GM11168 (cell line): Measurements from ENCODE around the gene CLCN7.
"Not testable (repeated sequence)": the region's sequence is repeated elsewhere in the genome, so short reads cannot be mapped to it uniquely, and the experiment has no call there.

Source experiments
- in situ Hi-C: fragments of 300-500 bp; cut with MboI; formaldehyde crosslinking; loops from one replicate; pipeline ENCODE4 v1.12.0; 2022; ENCODE audit warnings: low sequenced_read_pairs; ENCODE audit not compliant: unreplicated experiment

The CLCN7 gene

DNA sequence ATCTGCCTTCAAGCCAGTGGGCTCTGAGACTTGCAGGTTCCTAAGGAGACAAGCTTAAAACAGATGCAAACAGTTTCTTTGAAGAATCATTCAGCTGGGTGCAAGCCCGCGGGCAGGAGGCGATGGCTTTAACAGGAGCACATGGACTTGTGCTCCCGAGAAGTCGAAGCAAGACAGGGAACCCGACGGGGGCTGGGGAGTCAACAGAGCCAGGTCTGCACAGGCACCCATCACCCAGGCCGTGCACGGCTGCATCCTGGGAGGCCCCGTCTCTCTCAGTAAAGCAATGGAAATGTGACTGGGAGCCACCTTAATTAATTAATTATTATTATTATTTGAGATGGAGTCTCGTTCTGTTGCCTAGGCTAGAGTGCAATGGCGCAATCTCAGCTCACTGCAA, 14.2 kb upstream of the CLCN7 start:
- in situ Hi-C loops, result no loop called here

DNA sequence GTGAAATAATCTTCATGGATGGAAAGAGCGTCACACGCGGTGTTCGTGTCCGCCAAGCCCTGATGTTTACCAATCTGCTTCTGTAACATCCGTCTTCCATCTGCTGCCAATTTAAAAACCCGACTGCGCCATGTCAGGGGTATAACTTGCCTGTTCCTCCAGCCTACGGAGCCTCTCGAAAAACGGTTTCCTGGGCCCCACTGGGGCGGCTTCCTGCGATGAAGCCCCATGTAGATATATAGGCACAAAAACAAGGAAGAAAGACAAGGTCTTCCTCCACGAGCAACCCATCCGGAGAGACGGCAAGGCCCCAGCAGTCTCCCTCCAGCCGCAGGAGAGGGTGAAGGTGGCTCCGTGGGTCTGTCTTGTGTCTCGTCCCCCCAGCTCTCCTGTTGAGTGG, 13.8 kb upstream of the CLCN7 start, which contains the start of gene PTX4:
Gene PTX4 (minus strand): TSS at position 326 of the 400 bp plus-strand sequence. CDS start 35 bp downstream, at position 291.
- in situ Hi-C loops, result no loop called here

DNA sequence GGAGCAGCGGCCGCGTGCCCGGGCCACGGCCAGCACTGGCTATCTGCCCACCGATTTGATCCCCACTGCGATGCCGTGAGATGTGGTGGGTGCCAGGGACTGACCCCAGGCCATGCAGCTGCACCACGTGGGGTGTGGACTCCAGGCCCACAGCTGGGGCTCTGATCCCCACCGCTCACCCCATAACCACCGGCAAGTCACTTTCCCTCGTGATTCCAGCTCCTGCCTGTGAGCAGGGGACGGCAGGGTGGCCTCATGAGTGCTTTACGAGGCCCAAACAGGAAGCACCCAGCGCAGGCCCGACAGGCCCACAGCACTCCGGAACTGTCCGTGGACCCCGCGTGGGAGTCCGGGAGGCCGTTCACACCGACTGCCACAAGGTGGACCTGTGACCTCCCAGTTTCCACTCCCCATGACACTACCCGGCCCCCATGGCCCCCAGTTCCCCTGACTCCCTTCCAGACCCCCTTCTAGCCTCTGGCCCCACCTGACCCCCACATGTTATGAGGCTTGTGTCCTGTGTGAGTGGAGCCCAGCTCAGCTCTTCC, 13.3 kb upstream of the CLCN7 start:
- in situ Hi-C loops, result no loop called here

DNA sequence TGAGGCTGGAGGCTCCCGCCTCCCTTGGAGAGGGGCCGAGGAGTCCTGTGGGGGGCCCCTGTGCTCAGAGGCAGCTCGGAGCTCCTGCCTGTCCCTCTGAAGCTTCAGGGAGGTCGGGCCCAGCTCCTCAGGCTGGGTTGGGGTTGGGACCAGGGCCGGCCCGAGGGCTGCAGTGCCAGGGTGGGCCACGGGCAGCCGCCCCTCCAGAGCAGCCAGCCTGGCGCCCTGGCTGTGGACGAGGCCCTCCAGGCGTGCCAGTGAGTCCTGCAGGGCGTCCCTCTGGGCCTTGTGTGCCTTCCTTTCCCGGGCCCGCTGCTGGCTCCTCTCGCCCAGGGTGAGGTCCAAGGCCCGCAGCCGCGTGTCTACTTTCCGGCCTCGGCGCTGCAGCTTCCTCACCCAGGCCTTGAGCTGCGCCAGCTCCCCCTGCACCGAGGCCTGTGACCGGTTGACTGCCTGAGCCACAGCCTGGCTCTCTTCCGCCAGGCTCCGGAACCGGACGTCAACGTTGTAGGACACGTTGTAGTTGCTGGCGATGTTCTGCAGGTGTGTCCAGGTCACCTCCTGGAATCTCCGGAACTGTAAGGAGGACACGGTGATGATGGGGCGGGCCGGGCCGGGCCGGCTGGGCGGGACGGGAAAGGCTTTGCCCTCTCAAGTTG, 12.7 kb upstream of the CLCN7 start:
- in situ Hi-C loops, result no loop called here

DNA sequence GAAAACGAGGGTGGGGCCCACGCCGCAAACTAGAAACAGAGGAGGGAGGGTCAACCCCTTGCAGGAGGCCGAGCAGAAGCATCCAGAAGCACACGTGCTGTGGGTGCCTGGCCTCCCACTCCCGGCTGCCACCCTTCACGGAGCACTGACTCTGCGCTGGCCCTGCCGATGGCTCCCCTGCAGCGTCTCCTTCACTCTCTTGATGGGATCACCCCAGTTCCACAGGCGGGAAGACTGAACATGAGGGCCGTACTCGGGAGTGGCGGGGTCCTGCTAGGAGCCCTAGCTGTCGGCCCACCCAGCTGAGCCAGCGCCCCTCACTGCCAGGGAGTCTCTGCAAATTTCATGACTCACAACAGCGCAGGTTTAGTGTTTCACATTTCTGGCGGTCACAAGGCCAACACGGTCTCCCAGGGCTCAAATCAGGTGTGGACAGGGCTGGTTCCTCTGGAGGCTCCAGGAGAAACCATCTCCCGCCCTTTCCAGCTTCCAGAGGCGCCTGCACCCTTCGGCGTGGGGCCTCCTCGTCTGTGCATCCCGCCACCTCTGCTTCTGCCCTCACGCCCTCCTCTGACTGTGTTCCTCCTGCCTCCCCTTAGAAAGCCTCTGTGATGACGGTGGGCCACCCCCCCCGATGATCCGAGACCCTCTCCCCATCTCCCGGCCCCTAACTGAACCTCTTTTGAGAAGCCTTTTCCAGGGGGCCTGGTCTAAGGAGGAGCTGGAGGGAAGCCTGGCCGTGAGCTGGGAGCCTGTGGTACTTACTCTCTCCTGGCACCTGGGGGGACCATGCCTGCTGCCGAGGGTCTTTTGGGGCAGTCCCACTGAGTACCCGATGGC, 11.9 kb upstream of the CLCN7 start:
- in situ Hi-C loops, result no loop called here

DNA sequence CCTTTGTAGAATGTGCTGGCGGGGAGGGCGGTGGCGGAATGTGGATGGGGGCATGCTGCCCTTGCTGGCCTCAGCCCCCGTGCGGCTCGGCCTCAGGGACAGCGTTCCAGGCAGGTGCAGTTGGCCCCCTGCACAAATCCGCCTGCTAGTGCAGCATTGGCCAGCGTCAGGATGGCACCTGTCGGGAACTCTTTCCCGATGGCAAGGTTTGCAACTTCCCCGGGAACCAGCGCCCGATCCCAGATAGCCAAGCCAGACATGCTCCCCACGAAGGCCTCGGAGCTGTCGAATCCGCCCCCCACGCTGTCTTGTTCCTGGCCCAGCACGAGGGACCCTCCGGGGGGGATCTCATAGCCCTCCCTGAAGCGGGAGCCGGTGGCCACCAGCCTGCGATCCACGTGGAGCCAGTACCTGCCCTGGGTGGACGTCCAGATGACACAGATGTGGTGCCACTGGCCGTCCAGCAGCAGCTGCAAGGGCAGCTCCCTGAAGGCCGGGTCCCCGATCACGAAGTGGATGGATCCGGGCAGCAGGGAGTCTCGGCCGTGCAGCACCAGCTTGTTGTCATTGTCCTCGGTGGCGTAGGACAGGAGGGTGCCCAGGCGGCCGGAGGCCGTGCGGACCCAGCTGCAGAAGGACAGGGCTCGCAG, 11.1 kb upstream of the CLCN7 start:
- in situ Hi-C loops, result no loop called here

DNA sequence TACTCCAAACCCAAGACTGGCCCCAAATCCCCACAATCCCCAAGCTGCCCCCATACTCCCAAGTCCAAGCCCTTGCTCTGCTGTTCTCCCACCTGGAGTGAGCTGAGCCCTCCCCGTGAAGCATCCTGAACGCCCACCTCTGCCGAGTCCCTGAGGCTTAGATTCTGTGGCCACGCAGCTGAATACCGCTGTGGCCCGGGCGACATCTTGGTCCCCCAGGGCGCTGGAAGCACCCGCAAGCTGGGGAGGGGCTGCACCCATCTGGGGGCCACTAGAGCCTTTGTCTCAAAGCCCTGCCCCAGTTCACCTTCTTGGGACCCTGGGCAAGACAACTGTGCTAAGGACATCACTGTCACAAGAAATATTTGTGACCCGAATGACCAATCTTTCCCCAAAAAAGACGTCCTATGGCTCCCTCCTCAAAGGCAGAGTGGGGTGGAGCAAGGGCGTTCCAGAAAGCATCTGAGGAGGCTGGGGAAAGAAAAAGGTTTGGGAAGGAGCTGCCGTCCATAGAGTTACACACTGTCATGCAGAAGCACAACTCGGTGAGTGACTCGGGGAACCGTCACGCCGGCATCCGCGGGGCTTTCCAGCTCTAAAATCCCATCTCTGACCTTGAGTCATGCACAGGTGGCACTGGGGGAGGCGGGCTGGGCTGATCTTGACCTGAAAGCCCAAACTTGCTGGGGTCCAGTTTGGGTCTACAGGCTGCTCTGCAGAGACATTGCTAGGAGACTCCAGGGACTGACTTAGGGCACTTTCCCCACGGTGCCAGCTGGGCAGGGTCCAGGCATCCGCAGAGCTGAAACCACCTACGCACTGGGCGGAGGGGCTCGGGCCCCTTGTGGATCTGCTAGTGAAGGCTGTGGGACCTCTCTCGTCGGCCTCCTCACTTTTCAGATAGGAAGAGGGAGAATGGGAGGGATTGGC, 7.3 kb upstream of the CLCN7 start:
- in situ Hi-C loops, result no loop called here

DNA sequence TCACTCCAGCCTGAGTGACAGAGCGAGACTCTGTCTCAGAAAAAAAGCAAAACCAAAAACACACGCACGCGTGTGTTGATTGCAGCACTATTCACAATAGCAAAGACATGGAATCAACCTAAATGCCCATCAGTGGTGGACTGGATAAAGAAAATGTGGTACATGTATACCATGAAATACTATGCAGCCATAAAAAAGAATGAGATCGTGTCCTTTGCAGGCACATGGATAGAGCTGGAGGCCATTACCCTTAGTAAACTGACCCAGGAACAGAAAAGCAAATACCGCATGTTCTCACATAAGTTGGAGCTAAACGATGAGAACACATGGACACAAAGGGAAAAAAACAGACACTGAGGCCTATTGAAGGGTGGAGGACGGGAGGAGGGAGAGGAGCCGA, 4.1 kb upstream of the CLCN7 start:
- in situ Hi-C loops, result not testable (repeated sequence)

DNA sequence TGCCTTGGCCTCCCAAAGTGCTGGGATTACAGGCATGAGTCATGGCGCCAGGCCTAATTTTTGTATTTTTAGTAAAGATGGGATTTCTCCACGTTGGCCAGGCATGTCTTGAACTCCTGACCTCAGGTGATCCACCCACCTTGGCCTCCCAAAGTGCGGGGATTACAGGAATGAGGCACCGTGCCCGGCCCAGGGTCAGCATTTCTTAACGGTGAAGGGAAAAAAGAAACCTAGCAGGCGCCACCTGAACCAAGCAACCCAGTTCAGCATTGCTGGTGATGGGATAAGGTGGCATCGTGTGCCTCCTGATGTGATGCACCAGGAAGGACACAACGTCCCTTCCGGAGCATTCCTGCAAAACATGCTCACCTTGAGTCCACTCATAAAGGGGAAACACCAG, 2.2 kb upstream of the CLCN7 start:
- in situ Hi-C loops, result no loop called here

DNA sequence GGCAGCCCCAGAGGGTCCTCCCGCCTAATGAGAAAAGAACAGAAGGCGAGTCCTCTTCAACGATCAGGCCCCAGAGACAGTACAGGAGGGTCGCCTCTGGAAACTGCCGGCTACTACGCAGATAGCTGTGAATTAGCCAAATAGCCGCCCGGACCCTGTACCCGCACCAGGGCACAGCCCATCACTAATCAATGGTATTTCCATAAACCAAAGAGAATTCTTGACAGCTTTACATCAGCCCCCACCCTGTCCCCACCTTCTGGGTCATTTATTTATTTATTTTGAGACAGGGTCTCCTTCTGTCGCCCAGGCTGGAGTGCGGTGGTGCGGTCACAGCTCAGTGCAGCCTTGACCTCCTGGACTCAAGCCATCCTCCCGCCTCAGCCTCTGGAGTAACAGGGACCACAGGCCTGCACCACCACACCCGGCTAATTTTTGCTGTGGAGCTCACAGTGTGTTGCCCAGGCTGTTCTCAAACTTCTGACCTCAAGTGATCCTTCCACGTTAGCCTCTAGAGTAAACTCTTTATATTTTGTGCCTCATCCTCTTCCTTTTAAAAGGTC, 805 bp upstream of the CLCN7 start:
- in situ Hi-C loops, result no loop called here

DNA sequence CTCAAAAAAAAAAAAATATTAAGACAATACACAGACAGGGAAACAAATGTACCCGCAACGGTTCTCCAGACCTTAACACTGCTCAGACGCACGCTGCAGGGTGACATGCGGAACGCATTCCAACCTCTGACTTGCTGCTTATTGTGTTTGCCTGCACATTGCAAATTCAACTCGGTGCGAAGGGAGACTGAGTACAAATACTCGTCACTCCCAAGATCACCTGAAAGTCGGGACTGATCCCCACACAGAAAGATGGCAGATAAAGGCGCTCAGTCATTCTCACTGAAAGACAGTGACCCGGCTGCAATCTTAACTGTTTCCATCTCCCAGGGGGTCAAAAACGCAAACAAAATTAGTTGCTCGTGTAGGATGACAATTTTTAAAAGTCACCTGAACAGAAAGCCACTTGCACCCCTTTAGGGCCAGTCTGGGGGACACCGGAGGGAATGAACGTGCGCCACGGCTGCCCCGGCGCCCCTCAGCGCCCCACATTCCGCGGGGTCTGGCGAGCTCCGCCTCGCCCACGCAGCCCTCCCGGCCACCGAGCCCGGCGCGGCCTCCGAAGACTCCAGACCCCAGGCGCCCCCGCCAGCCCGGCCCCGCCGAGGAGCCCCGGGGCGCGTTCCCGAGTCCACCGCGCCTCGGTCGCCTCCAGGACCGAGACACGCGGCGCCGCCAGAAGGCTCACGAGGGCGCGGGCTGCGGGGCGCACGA, 589 bp downstream of the CLCN7 start:
- in situ Hi-C loops, result no loop called here

DNA sequence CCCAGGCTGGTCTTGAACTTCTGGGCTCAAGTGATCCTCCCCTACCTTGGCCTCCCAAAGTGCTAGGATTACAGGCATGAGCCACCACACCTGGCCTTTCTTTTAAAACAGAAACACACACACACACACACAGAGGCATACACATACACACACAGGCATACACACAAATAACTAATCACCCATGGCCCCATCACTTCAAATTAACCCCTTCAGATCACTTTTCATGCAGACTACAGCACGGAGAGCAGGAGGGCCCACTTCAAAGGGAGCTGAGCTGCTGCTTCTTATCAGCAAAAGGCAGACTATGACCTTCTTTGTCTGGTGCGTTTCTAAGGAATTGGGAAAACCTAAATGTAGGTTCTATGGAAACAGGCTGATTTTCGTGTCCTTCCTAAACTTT, 1.9 kb downstream of the CLCN7 start:
- in situ Hi-C loops, result no loop called here

DNA sequence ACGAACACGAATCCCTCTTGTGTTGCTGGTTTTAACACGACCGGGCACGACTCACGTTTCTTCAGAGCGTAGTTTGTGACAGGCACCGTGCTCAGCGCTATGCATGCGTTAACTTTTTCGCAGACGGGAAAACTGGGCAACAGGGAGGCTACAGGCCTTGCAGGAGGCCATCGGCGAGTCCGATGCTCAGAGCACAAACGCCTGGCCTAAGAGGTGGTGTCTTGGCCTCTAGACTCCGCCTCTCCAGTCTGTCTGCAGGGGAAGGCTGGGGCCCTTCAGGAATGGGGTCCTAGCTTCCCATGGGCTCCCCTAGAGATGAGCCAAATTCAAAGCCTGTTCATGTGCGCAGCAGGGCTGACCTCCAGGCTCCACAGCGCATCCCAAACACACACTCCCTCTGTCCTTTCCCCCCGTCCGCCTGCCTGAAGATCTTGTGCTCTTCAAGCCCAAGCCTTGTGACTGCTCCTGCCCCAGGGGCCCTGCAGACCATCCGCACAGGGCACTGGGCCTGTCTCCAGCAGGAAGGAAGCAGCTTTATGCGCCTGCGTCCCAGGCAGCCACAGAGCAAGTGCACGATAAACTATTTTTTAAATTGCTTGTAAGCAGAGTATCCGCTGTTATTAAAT, 3.1 kb downstream of the CLCN7 start:
- in situ Hi-C loops, result no loop called here

DNA sequence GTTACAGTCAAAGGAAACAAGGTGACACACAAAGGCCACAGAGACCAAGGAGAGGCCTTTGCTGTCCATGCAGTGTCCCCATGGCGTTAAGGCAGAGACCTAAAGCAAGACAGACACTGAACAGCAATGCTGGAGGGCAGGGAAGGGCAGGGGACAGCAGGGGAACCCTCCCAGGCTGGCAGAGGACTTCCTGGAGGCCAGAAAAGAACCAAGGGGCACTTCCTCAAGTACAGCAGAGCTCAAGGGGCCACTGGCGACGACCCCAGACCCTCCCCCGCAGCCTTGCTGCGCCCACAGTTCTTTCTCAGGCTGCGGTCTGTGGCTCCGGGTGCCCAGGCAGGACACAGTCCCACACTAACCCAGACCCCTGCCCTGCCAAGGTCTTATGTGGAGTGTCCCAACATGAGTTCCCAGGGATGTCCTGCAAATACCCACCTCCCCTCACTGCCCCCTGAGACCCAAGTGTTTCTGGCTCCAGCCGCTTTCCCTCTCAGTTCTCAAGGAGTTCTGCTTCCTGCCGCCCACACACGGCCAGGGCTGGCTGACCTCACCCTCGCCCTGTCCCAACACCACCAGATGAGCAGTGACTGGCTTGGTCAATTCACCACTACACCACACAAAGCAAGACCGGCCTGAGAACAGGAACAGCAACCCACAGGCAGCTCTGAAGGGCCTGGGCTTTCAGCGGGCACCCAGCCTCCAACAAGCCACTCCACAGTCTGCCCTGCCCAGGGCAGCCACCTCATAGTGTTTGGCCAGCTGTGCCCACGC, 4.2 kb downstream of the CLCN7 start:
- in situ Hi-C loops, result no loop called here

DNA sequence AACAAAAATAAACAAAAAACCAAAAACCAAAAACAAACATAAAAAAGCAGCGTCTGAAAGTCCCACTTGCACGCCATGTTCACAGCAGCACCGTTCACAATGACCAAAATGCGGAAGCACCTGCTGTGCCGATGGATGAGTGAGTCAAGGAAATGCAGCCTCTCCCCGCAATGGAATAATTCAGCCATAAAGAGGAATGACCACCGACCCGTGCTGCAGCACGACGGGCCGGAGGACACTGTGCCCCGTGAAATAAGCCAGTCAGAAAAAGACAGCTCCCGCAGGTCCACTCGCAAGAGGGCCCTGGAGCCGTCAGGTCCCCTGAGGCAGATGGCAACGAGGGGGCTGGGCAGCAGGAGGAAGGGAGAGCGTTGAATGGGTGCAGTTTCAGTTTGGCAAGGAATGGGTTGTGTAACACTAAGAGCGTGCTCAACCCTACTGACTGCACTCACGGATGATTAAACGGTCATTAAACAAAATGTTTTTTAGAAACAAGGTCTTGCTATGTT, 5.1 kb downstream of the CLCN7 start:
- in situ Hi-C loops, result no loop called here

DNA sequence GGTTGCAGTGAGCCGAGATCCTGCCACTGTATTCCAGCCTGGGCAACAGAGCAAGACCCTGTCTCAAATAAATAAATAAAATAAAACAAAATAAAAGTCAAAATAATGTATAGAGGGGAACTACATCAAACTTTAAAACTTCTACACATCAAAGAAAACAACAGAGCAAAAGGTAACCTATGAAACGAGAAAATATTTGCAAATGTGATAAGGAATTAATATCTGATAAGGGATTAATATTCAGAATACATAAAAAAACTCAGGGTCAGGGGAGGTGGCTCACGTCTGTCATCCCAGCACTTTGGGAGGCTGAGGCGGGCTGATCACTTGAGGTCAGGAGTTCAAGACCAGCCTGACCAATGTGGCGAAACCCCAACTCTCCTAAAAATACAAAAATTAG, 5.7 kb downstream of the CLCN7 start:
- in situ Hi-C loops, result not testable (repeated sequence)

DNA sequence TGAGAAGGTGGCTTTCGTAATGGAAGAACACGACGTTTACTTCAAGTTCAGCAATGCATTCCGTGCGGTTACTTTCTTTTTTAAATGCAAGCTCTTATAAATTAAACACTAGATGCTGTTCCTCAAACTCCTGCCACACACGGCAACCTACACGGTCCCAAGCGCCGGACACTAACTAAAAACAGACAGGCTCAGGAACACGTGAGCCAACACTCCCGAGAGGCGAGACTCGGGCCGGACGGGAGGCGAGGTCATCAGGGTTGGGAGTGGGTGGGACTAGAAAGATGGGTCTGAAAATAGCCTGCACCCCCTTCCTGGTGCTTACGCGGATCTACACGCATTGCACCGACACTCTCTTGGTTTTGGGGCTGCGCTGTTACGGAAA, 6.4 kb downstream of the CLCN7 start:
- in situ Hi-C loops, result no loop called here
